GM23338 (cell line): Measurements from ENCODE around the gene NEURL1B. TPM values are rescaled to one million over a fixed set of nuclear protein-coding genes. Genes with fewer than 3 reads are reported as not detected.

Source experiments
- ATAC-seq: fragments of 200-7000 bp; cut with Tn5 transposase; 3 replicates; pipeline ENCODE4 v1.9.1; 2020
- DNase-seq: peaks from one replicate; pipeline ENCODE4 v3.0.0-alpha.2; 2015; ENCODE audit warnings: low spot score
- H2AFZ ChIP-seq: fragments of 200-600 bp; sonication (generic); 2 replicates; pipeline ENCODE4 v1.8.0; 2016; ENCODE audit warnings: antibody characterized with exemption, mild to moderate bottlenecking, moderate library complexity
- H3F3A ChIP-seq: fragments of 200-600 bp; sonication (generic); replicated peaks from 2 replicates; pipeline ENCODE4 v1.8.0; 2017; ENCODE audit warnings: antibody characterized with exemption, mixed run types, low read depth
- H3K27ac ChIP-seq: fragments of 200-600 bp; sonication (generic); 2 replicates; pipeline ENCODE4 v1.6.1; 2016; ENCODE audit warnings: low read depth
- H3K27me3 ChIP-seq: fragments of 200-600 bp; sonication (generic); 2 replicates; pipeline ENCODE4 v1.8.0; 2016; ENCODE audit warnings: mild to moderate bottlenecking, mixed run types, moderate library complexity; ENCODE audit not compliant: insufficient read depth
- H3K36me3 ChIP-seq: fragments of 200-600 bp; sonication (generic); 2 replicates; pipeline ENCODE4 v1.8.0; 2016; ENCODE audit warnings: mild to moderate bottlenecking; ENCODE audit not compliant: insufficient read depth
- H3K4me1 ChIP-seq: fragments of 200-600 bp; sonication (generic); 2 replicates; pipeline ENCODE4 v1.8.0; 2016; ENCODE audit warnings: mild to moderate bottlenecking, moderate library complexity; ENCODE audit not compliant: insufficient read depth
- H3K4me2 ChIP-seq: fragments of 200-600 bp; sonication (generic); 2 replicates; pipeline ENCODE4 v1.7.1; 2017; ENCODE audit warnings: mixed run types
- H3K4me3 ChIP-seq: fragments of 200-600 bp; sonication (generic); 2 replicates; pipeline ENCODE4 v1.6.1; 2016; ENCODE audit warnings: mixed run types
- H3K79me2 ChIP-seq: fragments of 200-600 bp; sonication (generic); replicated peaks from 2 replicates; pipeline ENCODE4 v1.8.0; 2017; ENCODE audit warnings: mild to moderate bottlenecking; ENCODE audit not compliant: insufficient read depth
- H3K9me2 ChIP-seq: fragments of 200-600 bp; sonication (generic); 2 replicates; pipeline ENCODE4 v1.8.0; 2017; ENCODE audit not compliant: insufficient read depth
- H4K20me1 ChIP-seq: fragments of 200-600 bp; sonication (generic); replicated peaks from 2 replicates; pipeline ENCODE4 v1.8.0; 2017; ENCODE audit warnings: mild to moderate bottlenecking; ENCODE audit not compliant: insufficient read depth
- H3K27ac Mint-ChIP-seq: 2 replicates; pipeline ENCODE4 v1.8.0; 2020; ENCODE audit warnings: inconsistent platforms, mild to moderate bottlenecking, moderate library complexity, mixed read lengths
- H3K27me3 Mint-ChIP-seq: 3 replicates; pipeline ENCODE4 v1.8.0; 2022; ENCODE audit warnings: low read depth, mild to moderate bottlenecking, moderate library complexity, mixed read lengths, inconsistent platforms; ENCODE audit not compliant: insufficient read depth, poor library complexity
- H3K36me3 Mint-ChIP-seq: 3 replicates; pipeline ENCODE4 v1.8.0; 2021; ENCODE audit warnings: low read depth, mild to moderate bottlenecking, inconsistent platforms, moderate library complexity, mixed read lengths
- H3K4me1 Mint-ChIP-seq: 3 replicates; pipeline ENCODE4 v1.8.0; 2020; ENCODE audit warnings: mild to moderate bottlenecking, inconsistent platforms, mixed read lengths
- H3K4me3 Mint-ChIP-seq: 3 replicates; pipeline ENCODE4 v1.8.0; 2021; ENCODE audit warnings: moderate library complexity, mild to moderate bottlenecking, inconsistent platforms, mixed read lengths
- H3K9me3 Mint-ChIP-seq: 3 replicates; pipeline ENCODE4 v1.8.0; 2020; ENCODE audit warnings: moderate library complexity, mild to moderate bottlenecking, inconsistent platforms, mixed read lengths
- CREB1 ChIP-seq: fragments of 250-450 bp; sonication (Bioruptor Pico); IDR thresholded peaks from 2 replicates; pipeline ENCODE4 v1.5.0; 2020; ENCODE audit warnings: low read depth, mild to moderate bottlenecking, moderate library complexity
- CTCF ChIP-seq, 2 experiments: fragments of 200-600 bp in 1 of 2; sonication (generic) in 1 of 2; conservative IDR thresholded peaks; 2 replicates each; pipeline versions ENCODE4 v1.5.1 to v1.6.1; 2016 to 2017; ENCODE audit warnings: antibody characterized with exemption in 2 of 2, low read depth in 2 of 2, mild to moderate bottlenecking in 2 of 2, moderate library complexity in 1 of 2
- ETS1 ChIP-seq: IDR thresholded peaks from 2 replicates; pipeline ENCODE4 v1.6.1; 2016; ENCODE audit warnings: antibody characterized with exemption
- EZH2 ChIP-seq: fragments of 200-600 bp; sonication (generic); IDR thresholded peaks from one replicate; pipeline ENCODE4 v1.8.0; 2017; ENCODE audit warnings: antibody characterized with exemption, mild to moderate bottlenecking, low read depth; ENCODE audit not compliant: unreplicated experiment
- EZH2phosphoT487 ChIP-seq: fragments of 200-600 bp; sonication (generic); IDR thresholded peaks from one replicate; pipeline ENCODE4 v1.8.1; 2018; ENCODE audit warnings: antibody characterized with exemption; ENCODE audit not compliant: unreplicated experiment
- JUNB ChIP-seq: IDR thresholded peaks from one replicate; pipeline ENCODE4 v1.6.1; 2016; ENCODE audit warnings: antibody characterized with exemption; ENCODE audit not compliant: unreplicated experiment
- NANOG ChIP-seq: IDR thresholded peaks from 2 replicates; pipeline ENCODE4 v1.6.1; 2016; ENCODE audit warnings: antibody characterized with exemption, borderline replicate concordance
- POLR2AphosphoS5 ChIP-seq: IDR thresholded peaks from 2 replicates; pipeline ENCODE4 v1.6.1; 2016; ENCODE audit warnings: antibody characterized with exemption, low read depth
- REST ChIP-seq: IDR thresholded peaks from one replicate; pipeline ENCODE4 v1.6.1; 2018; ENCODE audit warnings: antibody characterized with exemption; ENCODE audit not compliant: unreplicated experiment
- STAT1 ChIP-seq: IDR thresholded peaks from one replicate; pipeline ENCODE4 v1.6.1; 2016; ENCODE audit warnings: antibody characterized with exemption; ENCODE audit not compliant: unreplicated experiment
- ZNF114 ChIP-seq: fragments of 250-450 bp; sonication (Bioruptor Pico); IDR thresholded peaks from 2 replicates; pipeline ENCODE4 v1.5.0; 2020; ENCODE audit warnings: mild to moderate bottlenecking, moderate library complexity
- ZNF331 ChIP-seq: fragments of 250-450 bp; sonication (Bioruptor Pico); IDR thresholded peaks from 2 replicates; pipeline ENCODE4 v1.5.0; 2020; ENCODE audit warnings: low read depth, mild to moderate bottlenecking, moderate library complexity
- ZNF462 ChIP-seq: fragments of 250-450 bp; sonication (Bioruptor Pico); IDR thresholded peaks from 2 replicates; pipeline ENCODE4 v1.5.0; 2020; ENCODE audit warnings: mild to moderate bottlenecking, moderate library complexity
- polyA plus RNA-seq: library from polyadenylated mRNA; unstranded; fragments of >200 nt; fragmentation: Nextera tagmentation; extraction: Ambion mirVana; gene quantifications from 2 replicates; pipeline ENCODE4 v1.2.1, GENCODE V29; 2016
- total RNA-seq: library from RNA; depleted of rRNA; stranded (reverse); fragments of >200 nt; shearing (Covaris generic); gene quantifications from 2 replicates; pipeline ENCODE4 v1.2.3, GENCODE V29; 2014

NEURL1B gene
- total and polyA plus RNA-seq, 2 experiments from 2014 or later, result 1.9 to 13.3 TPM

GRCh38 chr5:172599204-172599567 lies 41.9 kb upstream of the NEURL1B start:
- no peak overlapping the region for H3K27ac ChIP-seq
- ATAC-seq (no peak), DNase-seq (no peak)
- Mint-ChIP-seq H3K36me3 (no peaks in the 10 kb centered on the region), H3K4me1 (peaks cover 18% of the 10 kb centered on the region), H3K4me3 (no peak overlapping the region), H3K27me3 (peaks cover 17% of the 10 kb centered on the region), H3K9me3 (no peaks in the 10 kb centered on the region), H3K27ac (no peak overlapping the region)
- H3F3A ChIP-seq, result no peaks in the 10 kb centered on the region
- no peak overlapping the region for H2AFZ ChIP-seq
- H3K4me1 ChIP-seq, result peaks cover 5% of the 10 kb centered on the region; the same call in 1 of the 2 replicates
- H3K9me2 ChIP-seq, result no peaks in the 10 kb centered on the region
- no peaks in the 10 kb centered on the region for H3K79me2 ChIP-seq
- TF ChIP-seq CREB1 (CRISPR knock-in tag), result no peak
- TF ChIP-seq ZNF114 (CRISPR knock-in tag), result no peak
- no peak for TF ChIP-seq NANOG
- no peak for TF ChIP-seq ZNF462 (CRISPR knock-in tag)
- TF ChIP-seq EZH2, result no peak
- TF ChIP-seq EZH2phosphoT487, result no peak
- TF ChIP-seq CTCF (conservative IDR thresholded peaks at IDR 0.05; ENCODE audit: low read depth in 2 of 2), result no peak
- no peak for TF ChIP-seq ETS1
- no peak for TF ChIP-seq REST
- no peak for TF ChIP-seq ZNF331 (CRISPR knock-in tag)
- no peak for TF ChIP-seq STAT1
- TF ChIP-seq JUNB, result no peak
- TF ChIP-seq POLR2AphosphoS5, result no peak
- H3K36me3 ChIP-seq, result no peaks in the 10 kb centered on the region
- no peak overlapping the region for H3K4me2 ChIP-seq
- no peaks in the 10 kb centered on the region for H3K27me3 ChIP-seq
- no peak overlapping the region for H3K4me3 ChIP-seq
- H4K20me1 ChIP-seq, result no peaks in the 10 kb centered on the region
